Vagina (tissue), 2 donors: ENCODE measurements around the gene IFT57. TPM values are rescaled to one million over a fixed set of nuclear protein-coding genes. Genes with fewer than 3 reads are reported as not detected.

ENCODE experiments used
- DNase-seq, 2 donors: peaks; one replicate each; pipeline ENCODE4 v3.0.0-alpha.2; 2017; ENCODE audit errors: extremely low spot score in 2 of 2
- H3K27ac ChIP-seq: fragments of 200-600 bp; sonication (generic); one replicate; pipeline ENCODE4 v1.5.1; 2019
- H3K27me3 ChIP-seq: fragments of 200-600 bp; sonication (generic); one replicate; pipeline ENCODE4 v1.5.1; 2019
- H3K36me3 ChIP-seq, 2 donors: fragments of 200-600 bp; sonication (generic); one replicate each; pipeline ENCODE4 v1.5.1; 2017 to 2019
- H3K4me1 ChIP-seq: fragments of 200-600 bp; sonication (generic); one replicate; pipeline ENCODE4 v1.5.1; 2019
- H3K4me3 ChIP-seq, 2 donors: fragments of 200-600 bp; sonication (generic); 1 replicate in 1 of 2; 2 replicates in 1 of 2; pipeline ENCODE4 v1.5.1; 2016 to 2019
- H3K9me3 ChIP-seq: fragments of 200-600 bp; sonication (generic); one replicate; pipeline ENCODE4 v1.5.1; 2019
- CTCF ChIP-seq, 3 experiments: fragments of 450-650 bp in 2 of 3; fragments of 200-600 bp in 1 of 3; sonication (generic) in 1 of 3; IDR thresholded peaks; one replicate each; pipeline ENCODE4 v1.5.1; 2017 to 2019; ENCODE audit warnings: antibody characterized with exemption in 3 of 3, mild to moderate bottlenecking in 2 of 3, moderate library complexity in 2 of 3
- POLR2A ChIP-seq, 2 donors: fragments of 450-650 bp; IDR thresholded peaks; one replicate each; pipeline ENCODE4 v1.6.1; 2017; ENCODE audit warnings: antibody characterized with exemption in 2 of 2, mild to moderate bottlenecking in 2 of 2, moderate library complexity in 2 of 2
- POLR2AphosphoS5 ChIP-seq, 2 donors: sonication (generic); formaldehyde crosslinking; IDR thresholded peaks; one replicate each; pipeline ENCODE4 v1.9.0; 2017; ENCODE audit warnings: antibody characterized with exemption in 2 of 2, mild to moderate bottlenecking in 2 of 2, low read depth in 1 of 2; ENCODE audit not compliant: insufficient read depth in 1 of 2
- intact Hi-C: fragments of 100-400 bp; cut with DNase I; formaldehyde crosslinking; loops from one replicate; pipeline ENCODE4 v1.15.1; 2023
- total RNA-seq: library from RNA; depleted of rRNA; stranded (reverse); fragments of >200 nt; gene quantifications from one replicate; pipeline ENCODE4 v1.2.3, GENCODE V29; 2016

The IFT57 gene
- total RNA-seq, 1 donor from 2014 or later = 44.9 TPM

- no peak for DNase-seq
- H3K4me3 ChIP-seq = no peak overlapping the region
- no peaks in the 10 kb centered on the region for H3K4me1 ChIP-seq
- no peaks in the 10 kb centered on the region for H3K36me3 ChIP-seq
- H3K9me3 ChIP-seq = no peaks in the 10 kb centered on the region
- intact Hi-C loops = no loop called here
- TF ChIP-seq POLR2AphosphoS5 (IDR thresholded peaks at IDR 0.05; ENCODE audit: insufficient read depth in 1 of 2, low read depth in 1 of 2) (no peak), POLR2A (IDR thresholded peaks at IDR 0.05) (no peak), CTCF (IDR thresholded peaks at IDR 0.05) (no peak)
- H3K27me3 ChIP-seq = no peaks in the 10 kb centered on the region
- H3K27ac ChIP-seq = no peak overlapping the region
These were observed 72.0 kb downstream of the IFT57 start for GRCh38 chr3:108150200-108150599.

GRCh38 chr3:108146139-108146538, 76.1 kb downstream of the IFT57 start:
- TF ChIP-seq POLR2AphosphoS5 (IDR thresholded peaks at IDR 0.05; ENCODE audit: insufficient read depth in 1 of 2, low read depth in 1 of 2) (no peak), POLR2A (IDR thresholded peaks at IDR 0.05) (no peak), CTCF (IDR thresholded peaks at IDR 0.05) (no peak)
- Histone ChIP-seq H3K27me3 (no peaks in the 10 kb centered on the region), H3K4me3 (no peak overlapping the region), H3K4me1 (no peaks in the 10 kb centered on the region), H3K9me3 (no peaks in the 10 kb centered on the region), H3K36me3 (no peaks in the 10 kb centered on the region), H3K27ac (no peak overlapping the region)
- no peak for DNase-seq
- intact Hi-C loops = no loop called here

GRCh38 chr3:108145578-108145977, 76.6 kb downstream of the IFT57 start:
- no peak for DNase-seq
- intact Hi-C loops = no loop called here
- Histone ChIP-seq H3K4me3 (no peak overlapping the region), H3K4me1 (no peaks in the 10 kb centered on the region), H3K27me3 (no peaks in the 10 kb centered on the region), H3K27ac (no peak overlapping the region), H3K9me3 (no peaks in the 10 kb centered on the region), H3K36me3 (no peaks in the 10 kb centered on the region)
- TF ChIP-seq POLR2A (IDR thresholded peaks at IDR 0.05) (no peak), POLR2AphosphoS5 (IDR thresholded peaks at IDR 0.05; ENCODE audit: insufficient read depth in 1 of 2, low read depth in 1 of 2) (no peak), CTCF (IDR thresholded peaks at IDR 0.05) (no peak)

GRCh38 chr3:108137460-108137814, 84.8 kb downstream of the IFT57 start:
- H3K4me3 ChIP-seq = no peak overlapping the region
- no peak for DNase-seq
- peaks cover 3% of the 10 kb centered on the region for H3K4me1 ChIP-seq
- H3K36me3 ChIP-seq = no peaks in the 10 kb centered on the region
- H3K9me3 ChIP-seq = no peaks in the 10 kb centered on the region
- H3K27ac ChIP-seq = no peak overlapping the region
- intact Hi-C loops = no loop called here
- no peaks in the 10 kb centered on the region for H3K27me3 ChIP-seq
- TF ChIP-seq POLR2A (IDR thresholded peaks at IDR 0.05) = no peak
- TF ChIP-seq CTCF (IDR thresholded peaks at IDR 0.05) = no peak
- TF ChIP-seq POLR2AphosphoS5 (IDR thresholded peaks at IDR 0.05; ENCODE audit: insufficient read depth in 1 of 2, low read depth in 1 of 2) = no peak

GRCh38 chr3:108136561-108137459, 85.4 kb downstream of the IFT57 start:
- H3K36me3 ChIP-seq = no peaks in the 10 kb centered on the region
- no peak for TF ChIP-seq POLR2AphosphoS5 (IDR thresholded peaks at IDR 0.05; ENCODE audit: insufficient read depth in 1 of 2, low read depth in 1 of 2)
- no peak for TF ChIP-seq CTCF (IDR thresholded peaks at IDR 0.05)
- no peak for TF ChIP-seq POLR2A (IDR thresholded peaks at IDR 0.05)

More at GRCh38 chr3:108136561-108137459, 85.4 kb downstream of the IFT57 start:
- no peaks in the 10 kb centered on the region for H3K27me3 ChIP-seq
- intact Hi-C loops = no loop called here
- H3K4me3 ChIP-seq = no peak overlapping the region
- peaks cover 8% of the 10 kb centered on the region for H3K4me1 ChIP-seq
- no peak overlapping the region for H3K27ac ChIP-seq
- H3K9me3 ChIP-seq = no peaks in the 10 kb centered on the region
- no peak for DNase-seq
